ENCODE data around the gene PLTP. TPM values are rescaled to one million over a fixed set of nuclear protein-coding genes. Genes with fewer than 3 reads are reported as not detected.
"Not testable (repeated sequence)": the region's sequence is repeated elsewhere in the genome, so short reads cannot be mapped to it uniquely, and the experiment has no call there.

PLTP gene
- 1 to 10 TPM; 2.2 to 2.9 TPM for total RNA-seq

- Mint-ChIP-seq H3K9me3 (no peaks in the 10 kb centered on the region), H3K4me3 (peak within 1 kb of the TSS; percentile 72), H3K36me3 (no peaks in the 10 kb centered on the region), H3K4me1 (peaks cover 14% of the 10 kb centered on the region), H3K27ac (peak within 1 kb of the TSS; percentile 73), H3K27me3 (peaks cover 9% of the 10 kb centered on the region)
- ATAC-seq (ENCODE audit: low read depth) (no peak), DNase-seq (peak; percentile 62)
- POLR2A ChIA-PET, result interaction anchor here (0.5 to 1.5 kb wide), 7 partner anchors 23 to 120 kb away, joined by 3 to 18 read pairs (median 4); partner anchors contain the start of genes DNTTIP1, PCIF1, UBE2C and WFDC3
These were observed at the start of gene PLTP for GRCh38 chr20:45911486-45912343. PLTP (minus strand) TSS chr20:45912155; CDS start chr20:45911452, 703 bp downstream.

GRCh38 chr20:45959956-45960630, 48.1 kb upstream of the PLTP start:
- Mint-ChIP-seq H3K4me3 (no peak overlapping the region), H3K4me1 (no peaks in the 10 kb centered on the region), H3K9me3 (no peaks in the 10 kb centered on the region), H3K36me3 (peaks cover 24% of the 10 kb centered on the region), H3K27me3 (no peaks in the 10 kb centered on the region), H3K27ac (no peak overlapping the region)
- no peak for ATAC-seq (ENCODE audit: low read depth)
- POLR2A ChIA-PET, result interaction anchor here (3.9 kb wide), 1 partner anchor 26 kb away, joined by 20 read pairs; the partner anchor contains the start of gene PCIF1
- no peak for DNase-seq

GRCh38 chr20:45959126-45959525, 47.2 kb upstream of the PLTP start:
- H3K9me3 Mint-ChIP-seq, result no peaks in the 10 kb centered on the region

DNA sequence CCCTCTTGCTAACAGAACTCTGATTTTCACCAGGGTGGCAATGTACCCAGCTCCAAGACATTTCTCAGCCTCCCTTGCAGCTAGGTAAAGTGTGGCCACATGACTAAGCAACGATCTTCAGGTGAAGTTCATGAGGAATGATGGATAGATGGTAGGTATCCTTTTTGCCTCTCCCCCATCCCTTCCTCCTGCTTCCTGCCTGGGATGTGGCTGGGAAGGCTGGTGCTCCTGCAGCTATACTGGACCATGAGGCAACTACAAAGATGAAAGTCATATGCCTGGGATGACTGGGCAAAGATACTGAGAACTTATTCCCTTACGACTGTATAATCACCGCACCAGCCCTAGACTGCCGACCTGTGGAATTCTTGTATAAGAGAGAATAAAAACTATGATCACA, 46.6 kb upstream of the PLTP start:
- POLR2A ChIA-PET, result interaction anchor here (0.7 to 2.6 kb wide), 4 partner anchors 12 to 159 kb away, joined by 3 to 8 read pairs (median 3); no protein-coding TSS in a partner anchor
- no peaks in the 10 kb centered on the region for H3K4me1 Mint-ChIP-seq
- ATAC-seq (ENCODE audit: low read depth), result no peak
- no peak overlapping the region for H3K4me3 Mint-ChIP-seq
- H3K9me3 Mint-ChIP-seq, result no peaks in the 10 kb centered on the region
- no peak for DNase-seq
- H3K27me3 Mint-ChIP-seq, result no peaks in the 10 kb centered on the region
- H3K36me3 Mint-ChIP-seq, result peaks cover 22% of the 10 kb centered on the region
- no peak overlapping the region for H3K27ac Mint-ChIP-seq

More at GRCh38 chr20:45959126-45959525, 47.2 kb upstream of the PLTP start:
- POLR2A ChIA-PET, result interaction anchor here (0.7 to 2.6 kb wide), 3 partner anchors 11 to 158 kb away, joined by 3 to 8 read pairs (median 3); no protein-coding TSS in a partner anchor
- Mint-ChIP-seq H3K27me3 (no peaks in the 10 kb centered on the region), H3K36me3 (peaks cover 22% of the 10 kb centered on the region), H3K4me1 (no peaks in the 10 kb centered on the region), H3K27ac (no peak overlapping the region), H3K4me3 (no peak overlapping the region)
- ATAC-seq (ENCODE audit: low read depth) (no peak), DNase-seq (no peak)

GRCh38 chr20:45957021-45957941, 45.3 kb upstream of the PLTP start:
- ATAC-seq (ENCODE audit: low read depth) (no peak), DNase-seq (no peak)
- no peak overlapping the region for H3K4me3 Mint-ChIP-seq
- H3K4me1 Mint-ChIP-seq, result no peaks in the 10 kb centered on the region
- POLR2A ChIA-PET, result interaction anchor here (0.7 to 2.6 kb wide), 4 partner anchors 13 to 158 kb away, joined by 3 to 8 read pairs (median 4); partner anchors contain the start of gene PCIF1
- no peaks in the 10 kb centered on the region for H3K27me3 Mint-ChIP-seq
- no peaks in the 10 kb centered on the region for H3K9me3 Mint-ChIP-seq
- H3K27ac Mint-ChIP-seq, result peak overlapping the region; percentile 12
- H3K36me3 Mint-ChIP-seq, result peaks cover 21% of the 10 kb centered on the region

DNA sequence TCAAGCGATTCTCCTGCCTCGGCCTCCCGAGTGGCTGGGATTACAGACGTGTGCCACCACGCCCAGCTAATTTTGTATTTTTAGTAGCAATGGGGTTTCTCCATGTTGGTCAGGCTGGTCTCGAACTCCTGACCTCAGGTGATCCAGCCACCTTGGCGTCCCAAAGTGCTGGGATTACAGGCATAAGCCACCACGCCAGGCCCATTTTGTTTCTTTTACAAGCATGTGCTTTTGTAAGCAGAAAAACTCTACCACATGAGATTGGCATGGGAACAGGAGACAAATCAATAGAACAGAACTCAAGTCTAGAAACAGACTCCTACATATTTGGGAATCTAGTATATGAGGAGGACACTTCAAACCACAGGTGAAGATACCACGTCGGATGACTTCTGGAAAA, 44.4 kb upstream of the PLTP start:
- H3K27ac Mint-ChIP-seq; H3K4me3 Mint-ChIP-seq; H3K9me3 Mint-ChIP-seq; H3K27me3 Mint-ChIP-seq; H3K4me1 Mint-ChIP-seq; POLR2A ChIA-PET; DNase-seq; ATAC-seq (ENCODE audit: low read depth): not testable (repeated sequence)
- H3K36me3 Mint-ChIP-seq, result peaks cover 22% of the 10 kb centered on the region

GRCh38 chr20:45953672-45954071, 41.7 kb upstream of the PLTP start:
- Mint-ChIP-seq H3K4me1 (no peaks in the 10 kb centered on the region), H3K27ac (no peak overlapping the region)
- POLR2A ChIA-PET, result interaction anchor here (1.1 kb wide), 1 partner anchor 17 kb away, joined by 4 read pairs; no protein-coding TSS in a partner anchor

DNA sequence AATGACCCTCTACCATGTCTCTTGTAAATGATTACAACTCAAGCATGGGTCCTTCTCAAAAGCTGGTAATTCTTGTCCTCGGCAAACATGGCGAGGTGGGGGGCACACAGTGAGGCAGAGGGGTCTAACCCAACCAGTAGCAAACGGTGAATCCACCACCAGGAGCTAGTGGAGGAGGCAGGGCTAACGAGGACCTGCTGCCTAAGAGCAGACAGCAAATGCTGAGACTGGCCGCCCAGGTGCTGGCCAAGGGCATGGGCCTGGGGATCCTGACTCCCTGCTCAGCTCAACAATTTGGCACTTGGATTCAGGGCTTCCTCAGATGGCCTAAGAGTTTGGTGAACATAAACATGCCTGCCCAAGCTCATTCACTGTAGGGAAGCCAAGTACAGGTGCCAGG, 40.9 kb upstream of the PLTP start:
- Mint-ChIP-seq H3K4me3 (no peak overlapping the region), H3K27me3 (no peaks in the 10 kb centered on the region), H3K36me3 (peaks cover 16% of the 10 kb centered on the region), H3K9me3 (no peaks in the 10 kb centered on the region), H3K27ac (no peak overlapping the region), H3K4me1 (no peaks in the 10 kb centered on the region)
- ATAC-seq (ENCODE audit: low read depth) (no peak), DNase-seq (no peak)
- POLR2A ChIA-PET, result interaction anchor here (0.7 to 1.1 kb wide), 3 partner anchors 10 to 18 kb away, joined by 3 to 4 read pairs (median 3); partner anchors contain the start of gene PCIF1

More at GRCh38 chr20:45953672-45954071, 41.7 kb upstream of the PLTP start:
- no peak for DNase-seq
- Mint-ChIP-seq H3K4me3 (no peak overlapping the region), H3K36me3 (peaks cover 22% of the 10 kb centered on the region), H3K9me3 (no peaks in the 10 kb centered on the region), H3K27me3 (no peaks in the 10 kb centered on the region)
- ATAC-seq (ENCODE audit: low read depth), result no peak

DNA sequence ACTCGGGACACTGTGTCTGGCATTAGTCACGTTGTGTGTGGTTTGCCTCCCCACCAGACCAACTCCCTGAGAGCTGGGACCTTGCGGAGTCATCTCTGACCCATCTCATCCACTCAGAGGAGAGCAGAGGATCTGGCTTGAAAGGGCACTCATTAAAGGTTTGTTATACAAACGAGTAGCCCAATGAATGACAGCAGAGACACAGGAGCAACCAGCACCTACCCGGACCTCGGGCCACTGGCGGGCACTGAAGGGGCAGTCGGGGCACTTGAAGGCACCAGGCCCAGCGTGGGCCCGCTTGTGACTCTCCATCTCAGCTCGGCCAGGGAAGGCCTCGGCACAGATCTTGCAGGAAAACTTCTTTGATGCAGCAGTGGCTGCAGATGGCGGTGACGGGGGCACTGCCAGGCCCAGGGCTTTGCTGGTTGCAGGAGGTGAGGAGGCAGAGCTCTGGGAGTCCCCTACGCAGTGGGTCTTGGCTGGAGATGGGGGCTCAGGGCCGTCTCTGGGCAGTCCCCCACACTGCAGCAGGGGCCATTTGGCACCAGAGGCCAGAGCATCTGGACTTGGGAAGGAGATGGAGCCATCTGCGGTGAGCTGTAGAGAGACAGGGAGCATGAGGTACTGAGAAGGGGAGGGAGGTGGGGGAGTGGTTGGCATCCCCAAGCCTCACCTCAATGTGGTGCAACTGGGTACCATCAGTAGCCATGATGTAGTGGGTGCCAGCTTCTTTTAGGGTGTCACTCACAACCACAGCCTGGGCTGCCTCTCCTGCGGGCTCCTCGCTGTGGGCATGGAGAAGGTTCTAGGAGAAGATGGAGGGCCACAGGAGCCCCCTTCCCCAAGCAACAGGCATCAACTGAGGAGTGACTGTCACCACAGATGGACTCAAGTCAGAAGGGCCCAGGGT, 40.2 kb upstream of the PLTP start:
- DNase-seq (no peak), ATAC-seq (ENCODE audit: low read depth) (no peak)
- Mint-ChIP-seq H3K27ac (peak overlapping the region; percentile 3), H3K36me3 (peaks cover 13% of the 10 kb centered on the region), H3K27me3 (no peaks in the 10 kb centered on the region), H3K4me1 (no peaks in the 10 kb centered on the region), H3K4me3 (no peak overlapping the region), H3K9me3 (no peaks in the 10 kb centered on the region)
- POLR2A ChIA-PET, result interaction anchor here (0.7 to 1.9 kb wide), 3 partner anchors 9 to 62 kb away, joined by 3 to 4 read pairs (median 3); partner anchors contain the start of genes CTSA, NEURL2 and PCIF1

GRCh38 chr20:45950330-45950646, 38.3 kb upstream of the PLTP start:
- DNase-seq (no peak), ATAC-seq (ENCODE audit: low read depth) (no peak)
- POLR2A ChIA-PET, result interaction anchor here (1.2 to 1.9 kb wide), 3 partner anchors 13 to 60 kb away, joined by 4 read pairs; partner anchors contain the start of genes CTSA and NEURL2
- Mint-ChIP-seq H3K27ac (no peak overlapping the region), H3K36me3 (peaks cover 13% of the 10 kb centered on the region), H3K4me3 (no peak overlapping the region), H3K4me1 (peaks cover 1% of the 10 kb centered on the region), H3K27me3 (no peaks in the 10 kb centered on the region), H3K9me3 (no peaks in the 10 kb centered on the region)

DNA sequence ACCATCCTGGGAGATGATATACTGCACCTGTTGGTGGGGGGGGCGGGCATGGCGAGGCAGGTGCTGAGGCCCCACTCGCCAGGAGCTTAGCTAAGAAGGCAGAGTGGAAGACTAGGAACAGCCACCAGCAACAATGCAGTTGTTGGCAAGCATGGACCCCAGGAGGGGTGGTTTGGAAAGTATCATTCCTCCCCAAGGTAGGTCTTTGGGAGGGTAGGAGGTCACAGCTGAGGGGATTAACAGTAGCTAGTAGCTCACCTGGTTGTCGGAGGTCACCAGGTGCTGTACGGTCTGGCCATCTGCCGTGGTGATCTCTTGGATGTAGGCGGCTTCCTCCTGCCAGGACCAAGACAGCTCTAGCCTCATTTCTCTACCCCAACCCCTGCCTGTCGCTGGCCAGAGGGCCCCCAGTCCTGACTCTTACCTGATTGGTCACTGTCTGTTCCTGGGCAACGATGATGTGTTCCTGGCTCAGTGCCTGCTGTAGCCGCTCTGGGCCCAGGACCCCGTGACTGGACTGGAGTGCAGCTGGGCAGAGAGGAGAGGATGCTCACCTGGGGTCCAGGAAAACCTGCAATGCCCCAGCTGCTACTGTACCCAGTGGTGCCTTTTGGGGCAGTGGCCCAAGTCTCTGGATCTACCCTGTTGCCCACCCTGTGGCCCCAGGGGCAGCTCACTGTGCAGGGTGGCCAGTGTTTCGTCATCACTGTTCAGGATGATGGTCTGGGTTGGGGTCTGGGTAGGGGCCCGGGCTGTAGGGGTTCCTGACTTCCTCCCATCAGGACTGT, 37.8 kb upstream of the PLTP start:
- H3K4me1 Mint-ChIP-seq, result peaks cover 1% of the 10 kb centered on the region
- no peak overlapping the region for H3K4me3 Mint-ChIP-seq
- H3K9me3 Mint-ChIP-seq, result no peaks in the 10 kb centered on the region
- no peaks in the 10 kb centered on the region for H3K27me3 Mint-ChIP-seq
- POLR2A ChIA-PET, result interaction anchor here (0.9 to 2.3 kb wide), 6 partner anchors 12 to 59 kb away, joined by 3 to 20 read pairs (median 4); partner anchors contain the start of genes CTSA, NEURL2 and PCIF1
- no peak for DNase-seq
- peaks cover 13% of the 10 kb centered on the region for H3K36me3 Mint-ChIP-seq
- H3K27ac Mint-ChIP-seq, result no peak overlapping the region
- no peak for ATAC-seq (ENCODE audit: low read depth)

All from activated naive CD8-positive, alpha-beta T cell treated with anti-CD3 and anti-CD28 coated beads, Interleukin-2, amount 10 ng/mL, durations not matched to agents 7 days and 5 days (primary cell).